Breast epithelium (tissue), 4 donors: Measurements from ENCODE around the gene KIZ. TPM values are rescaled to one million over a fixed set of nuclear protein-coding genes. Genes with fewer than 3 reads are reported as not detected.

Source experiments
- DNase-seq, 2 donors: peaks; one replicate each; pipeline ENCODE4 v3.0.0-alpha.2; 2019; ENCODE audit warnings: low spot score in 2 of 2
- H3K27ac ChIP-seq, 2 donors: fragments of 200-600 bp; sonication (generic) in 1 of 2; one replicate each; pipeline ENCODE4 v1.5.1; 2016 to 2019; ENCODE audit warnings: mild to moderate bottlenecking in 1 of 2
- H3K27me3 ChIP-seq, 2 donors: fragments of 200-600 bp; sonication (generic) in 1 of 2; one replicate each; pipeline versions ENCODE4 v1.5.1 to v1.6.0; 2017 to 2019; ENCODE audit warnings: control low read depth in 1 of 2, mild to moderate bottlenecking in 1 of 2
- H3K36me3 ChIP-seq: fragments of 200-600 bp; one replicate; pipeline ENCODE4 v1.5.1; 2019
- H3K4me1 ChIP-seq, 2 donors: fragments of 200-600 bp; sonication (generic); one replicate each; pipeline ENCODE4 v1.5.1; 2016 to 2019; ENCODE audit warnings: control low read depth in 1 of 2
- H3K4me3 ChIP-seq, 3 donors: fragments of 200-600 bp; sonication (generic); 1 replicate in 2 of 3; 2 replicates in 1 of 3; pipeline ENCODE4 v1.5.1; 2016 to 2019; ENCODE audit warnings: mild to moderate bottlenecking in 3 of 3, moderate library complexity in 2 of 3
- H3K9me3 ChIP-seq, 2 donors: fragments of 200-600 bp; sonication (generic) in 1 of 2; one replicate each; pipeline ENCODE4 v1.5.1; 2016 to 2019; ENCODE audit warnings: control low read depth in 1 of 2
- CTCF ChIP-seq, 3 donors: fragments of 450-650 bp; IDR thresholded peaks; one replicate each; pipeline ENCODE4 v1.5.1; 2016 to 2017; ENCODE audit warnings: antibody characterized with exemption in 3 of 3, mild to moderate bottlenecking in 3 of 3, moderate library complexity in 3 of 3
- POLR2A ChIP-seq: fragments of 450-650 bp; IDR thresholded peaks from one replicate; pipeline ENCODE4 v1.6.1; 2016; ENCODE audit warnings: antibody characterized with exemption, mild to moderate bottlenecking, moderate library complexity
- POLR2AphosphoS5 ChIP-seq, 3 donors: sonication (generic); formaldehyde crosslinking; IDR thresholded peaks; one replicate each; pipeline ENCODE4 v1.6.1; 2017; ENCODE audit warnings: antibody characterized with exemption in 3 of 3
- intact Hi-C: fragments of 100-400 bp; cut with DNase I; formaldehyde crosslinking; loops from one replicate; pipeline ENCODE4 v1.15.1; 2023; ENCODE audit warnings: low total_unique reads
- total RNA-seq, 3 donors: library from RNA; depleted of rRNA; stranded (reverse); fragments of >200 nt; gene quantifications; one replicate each; pipeline ENCODE4 v1.1.0, GENCODE V29; 2016

Gene KIZ
- total RNA-seq, 3 donors from 2014 or later = 29.8 to 46.2 (median 45.9) TPM

GRCh38 chr20:21259346-21259745, 133.5 kb downstream of the KIZ start:
- intact Hi-C loops = no loop called here
- no peaks in the 10 kb centered on the region for H3K4me1 ChIP-seq

GRCh38 chr20:21262812-21263211, 136.9 kb downstream of the KIZ start:
- TF ChIP-seq CTCF (IDR thresholded peaks at IDR 0.05) = no peak
- no peak for TF ChIP-seq POLR2A
- no peak for TF ChIP-seq POLR2AphosphoS5 (IDR thresholded peaks at IDR 0.05)
- no peak for DNase-seq
- H3K27ac ChIP-seq = no peak overlapping the region
- no peaks in the 10 kb centered on the region for H3K4me1 ChIP-seq
- H3K36me3 ChIP-seq = no peaks in the 10 kb centered on the region
- no peaks in the 10 kb centered on the region for H3K27me3 ChIP-seq
- no peaks in the 10 kb centered on the region for H3K9me3 ChIP-seq
- intact Hi-C loops = no loop called here
- H3K4me3 ChIP-seq = no peak overlapping the region

More at GRCh38 chr20:21259346-21259745, 133.5 kb downstream of the KIZ start:
- no peak for TF ChIP-seq CTCF (IDR thresholded peaks at IDR 0.05)
- no peak for TF ChIP-seq POLR2AphosphoS5 (IDR thresholded peaks at IDR 0.05)
- no peak for TF ChIP-seq POLR2A
- H3K27me3 ChIP-seq = no peaks in the 10 kb centered on the region
- H3K9me3 ChIP-seq = no peaks in the 10 kb centered on the region
- DNase-seq = no peak
- no peak overlapping the region for H3K27ac ChIP-seq
- H3K4me3 ChIP-seq = no peak overlapping the region
- H3K36me3 ChIP-seq = no peaks in the 10 kb centered on the region

GRCh38 chr20:21265261-21266190, 139.6 kb downstream of the KIZ start:
- DNase-seq = no peak
- H3K9me3 ChIP-seq = no peaks in the 10 kb centered on the region
- no peak overlapping the region for H3K4me3 ChIP-seq
- H3K4me1 ChIP-seq = no peaks in the 10 kb centered on the region
- intact Hi-C loops = no loop called here
- H3K27me3 ChIP-seq = no peaks in the 10 kb centered on the region
- TF ChIP-seq POLR2A (no peak), CTCF (IDR thresholded peaks at IDR 0.05) (no peak), POLR2AphosphoS5 (IDR thresholded peaks at IDR 0.05) (no peak)
- H3K27ac ChIP-seq = no peak overlapping the region
- no peaks in the 10 kb centered on the region for H3K36me3 ChIP-seq

GRCh38 chr20:21266191-21266536, 140.3 kb downstream of the KIZ start:
- DNase-seq = no peak

More at GRCh38 chr20:21266191-21266536, 140.3 kb downstream of the KIZ start:
- Histone ChIP-seq H3K4me1 (no peaks in the 10 kb centered on the region), H3K27ac (no peak overlapping the region), H3K36me3 (no peaks in the 10 kb centered on the region), H3K4me3 (no peak overlapping the region), H3K9me3 (no peaks in the 10 kb centered on the region), H3K27me3 (no peaks in the 10 kb centered on the region)
- TF ChIP-seq POLR2AphosphoS5 (IDR thresholded peaks at IDR 0.05) (no peak), POLR2A (no peak), CTCF (IDR thresholded peaks at IDR 0.05) (no peak)
- intact Hi-C loops = no loop called here
